ENCODE data around the gene GNG11. TPM values are rescaled to one million over a fixed set of nuclear protein-coding genes. Genes with fewer than 3 reads are reported as not detected.

The GNG11 gene
- total and polyA plus RNA-seq, 2 of the 13 experiments (the other 11 are each of a cell fraction or from before 2014, with no cell fraction given) = not detected

GRCh38 chr7:93926800-93927199 lies 5.3 kb downstream of the GNG11 start:
- in situ Hi-C loops (cut with HindIII; ENCODE audit: extremely low pct_ligation_motif_present, low pct_unique_long_range_greater_than_20kb) = no loop called here
- Histone ChIP-seq H3K27me3 (ENCODE audit: control insufficient read depth in 1 of 2, insufficient read depth in 2 of 2, low read length in 2 of 2) (peaks cover 3 to 6% of the 10 kb centered on the region in 2 experiments; a peak in 3 of 5 replicates), H3K4me3 (replicated peaks in 1 of 3; ENCODE audit: insufficient read depth in 1 of 3, low read depth in 2 of 3, low read length in 3 of 3) (no peak overlapping the region), H3K4me2 (ENCODE audit: low read depth, low read length) (no peak overlapping the region), H3K27ac (ENCODE audit: extremely low read length, insufficient read depth, low read length) (no peak overlapping the region), H3K36me3 (replicated peaks in 1 of 2; ENCODE audit: control insufficient read depth in 1 of 2, insufficient read depth in 2 of 2, low read length in 2 of 2) (no peaks in the 10 kb centered on the region), H2AFZ (ENCODE audit: low read length) (no peak overlapping the region), H3K4me1 (ENCODE audit: insufficient read depth, low read length) (no peaks in the 10 kb centered on the region), H3K9ac (ENCODE audit: insufficient read depth, low read depth, low read length) (no peak overlapping the region), H3K79me2 (ENCODE audit: insufficient read depth, low read length) (no peaks in the 10 kb centered on the region), H4K20me1 (ENCODE audit: insufficient read depth, low read length) (no peaks in the 10 kb centered on the region), H3K9me3 (ENCODE audit: low read length) (no peaks in the 10 kb centered on the region)
- POLR2A ChIA-PET = no interaction called here
- CTCF ChIA-PET (ENCODE audit: low intra/inter-chr PET ratio, low total read pairs) = no interaction called here
- DNase-seq (ENCODE audit: low spot score) (no peak), ATAC-seq (no peak), FAIRE-seq (no peak)
- WGBS (ENCODE audit: low lambda C conversion rate) = 0% methylated on average over 1 of the region's 1 CpG
- no peak for TF ChIP-seq TEF (CRISPR knock-in tag; IDR thresholded peaks at IDR 0.05)
- TF ChIP-seq ZNF263 (CRISPR knock-in tag; IDR thresholded peaks at IDR 0.05) = no peak
- no peak for TF ChIP-seq ARNT (IDR thresholded peaks at IDR 0.05)
- TF ChIP-seq, protein P1, sequence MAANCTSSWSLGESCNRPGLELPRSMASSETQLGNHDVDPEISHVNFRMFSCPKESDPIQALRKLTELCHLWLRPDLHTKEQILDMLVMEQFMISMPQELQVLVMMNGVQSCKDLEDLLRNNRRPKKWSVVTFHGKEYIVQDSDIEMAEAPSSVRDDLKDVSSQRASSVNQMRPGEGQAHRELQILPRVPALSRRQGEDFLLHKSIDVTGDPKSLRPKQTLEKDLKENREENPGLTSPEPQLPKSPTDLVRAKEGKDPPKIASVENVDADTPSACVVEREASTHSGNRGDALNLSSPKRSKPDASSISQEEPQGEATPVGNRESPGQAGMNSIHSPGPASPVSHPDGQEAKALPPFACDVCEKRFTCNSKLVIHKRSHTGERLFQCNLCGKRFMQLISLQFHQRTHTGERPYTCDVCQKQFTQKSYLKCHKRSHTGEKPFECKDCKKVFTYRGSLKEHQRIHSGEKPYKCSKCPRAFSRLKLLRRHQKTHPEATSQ (CRISPR knock-in tag; IDR thresholded peaks at IDR 0.05; ENCODE audit: borderline replicate concordance) = no peak
- TF ChIP-seq, protein P2, sequence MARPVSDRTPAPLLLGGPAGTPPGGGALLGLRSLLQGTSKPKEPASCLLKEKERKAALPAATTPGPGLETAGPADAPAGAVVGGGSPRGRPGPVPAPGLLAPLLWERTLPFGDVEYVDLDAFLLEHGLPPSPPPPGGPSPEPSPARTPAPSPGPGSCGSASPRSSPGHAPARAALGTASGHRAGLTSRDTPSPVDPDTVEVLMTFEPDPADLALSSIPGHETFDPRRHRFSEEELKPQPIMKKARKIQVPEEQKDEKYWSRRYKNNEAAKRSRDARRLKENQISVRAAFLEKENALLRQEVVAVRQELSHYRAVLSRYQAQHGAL (CRISPR knock-in tag; IDR thresholded peaks at IDR 0.05; ENCODE audit: not compliant biosample characterization) = no peak
- TF ChIP-seq CC2D1A (CRISPR knock-in tag; IDR thresholded peaks at IDR 0.05) = no peak
- no peak for TF ChIP-seq ZNF468 (CRISPR knock-in tag; IDR thresholded peaks at IDR 0.05)
- no peak for TF ChIP-seq ZFP62 (CRISPR knock-in tag; IDR thresholded peaks at IDR 0.05)
- no peak for TF ChIP-seq GTF3A (CRISPR knock-in tag; conservative IDR thresholded peaks at IDR 0.05)
- BruUV-seq (replicated peaks) = no TSS peak
- intact Hi-C loops (cut with micrococcal nuclease; ENCODE audit: unreplicated experiment) = no loop called here
